ENCODE measurements around the gene ASIC2. TPM values are rescaled to one million over a fixed set of nuclear protein-coding genes. Genes with fewer than 3 reads are reported as not detected.

ASIC2 gene
- total and polyA plus RNA-seq, 2 donors (not counting 1 experiment from before 2014, with no cell fraction given): not detected

DNA sequence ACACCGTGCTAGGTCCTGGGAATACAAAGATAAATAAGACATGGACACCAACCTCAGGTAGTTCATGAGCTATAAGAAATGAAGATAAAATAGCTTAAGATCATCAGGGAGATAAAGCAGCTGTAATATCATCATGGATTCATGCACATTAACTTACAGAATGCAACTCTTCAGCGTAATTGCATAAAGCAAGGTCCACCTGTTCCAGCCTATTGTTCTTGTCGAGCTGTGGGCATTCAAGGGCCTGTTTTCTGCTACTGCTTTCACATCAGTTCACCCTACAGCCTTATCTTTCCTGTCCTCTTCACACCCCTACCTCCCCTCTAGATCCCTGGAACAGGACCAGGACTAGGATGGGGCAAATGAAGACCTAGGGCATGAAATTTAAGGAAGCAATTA lies 167.5 kb downstream of the ASIC2 start:
- Histone ChIP-seq H3K4me2 (replicated peaks; ENCODE audit: low read depth, low read length, poor library complexity, severe bottlenecking) (no peak overlapping the region), H3K27me3 (replicated peaks in 1 of 4; ENCODE audit: control extremely low read depth in 1 of 4, control insufficient read depth in 3 of 4, insufficient read depth in 4 of 4, low read length in 3 of 4) (no peaks in the 10 kb centered on the region), H3K27ac (ENCODE audit: low read length in 2 of 2) (no peak overlapping the region), H3K4me1 (ENCODE audit: control insufficient read depth in 2 of 2, insufficient read depth in 2 of 2, low read length in 2 of 2) (no peaks in the 10 kb centered on the region), H2AFZ (ENCODE audit: insufficient read depth, low read depth, low read length, poor library complexity, severe bottlenecking) (no peak overlapping the region), H3K79me2 (ENCODE audit: control insufficient read depth, insufficient read depth, low read length) (no peaks in the 10 kb centered on the region), H3K9me3 (ENCODE audit: control extremely low read depth in 1 of 3, control insufficient read depth in 2 of 3, insufficient read depth in 1 of 3, low read length in 2 of 3) (peaks cover 0 to 4% (median 0%) of the 10 kb centered on the region in 3 donors), H3K36me3 (replicated peaks in 1 of 2; ENCODE audit: control extremely low read depth in 1 of 2, control insufficient read depth in 1 of 2, extremely low read depth in 1 of 2, insufficient read depth in 2 of 2, low read length in 1 of 2) (no peaks in the 10 kb centered on the region), H4K20me1 (ENCODE audit: control insufficient read depth, insufficient read depth, low read length, poor library complexity, severe bottlenecking) (no peaks in the 10 kb centered on the region), H3K9ac (ENCODE audit: low read length) (no peak overlapping the region), H3K4me3 (ENCODE audit: control extremely low read depth in 1 of 5, extremely low read depth in 1 of 5, insufficient read depth in 1 of 5, low read depth in 2 of 5, low read length in 4 of 5) (no peak overlapping the region)
- ATAC-seq (ENCODE audit: low read depth) (no peak), DNase-seq (no peak)
- WGBS (ENCODE audit: insufficient coverage): 80% methylated on average over 1 of the region's 3 CpGs
- ChIA-PET CTCF (no interaction called here), POLR2A (no interaction called here)
- Mint-ChIP-seq H3K4me3 (no peak overlapping the region), H3K9me3 (ENCODE audit: insufficient read depth) (no peaks in the 10 kb centered on the region), H3K4me1 (no peaks in the 10 kb centered on the region), H3K27ac (no peak overlapping the region), H3K27me3 (peaks cover 44% of the 10 kb centered on the region)
- TF ChIP-seq, protein P1, sequence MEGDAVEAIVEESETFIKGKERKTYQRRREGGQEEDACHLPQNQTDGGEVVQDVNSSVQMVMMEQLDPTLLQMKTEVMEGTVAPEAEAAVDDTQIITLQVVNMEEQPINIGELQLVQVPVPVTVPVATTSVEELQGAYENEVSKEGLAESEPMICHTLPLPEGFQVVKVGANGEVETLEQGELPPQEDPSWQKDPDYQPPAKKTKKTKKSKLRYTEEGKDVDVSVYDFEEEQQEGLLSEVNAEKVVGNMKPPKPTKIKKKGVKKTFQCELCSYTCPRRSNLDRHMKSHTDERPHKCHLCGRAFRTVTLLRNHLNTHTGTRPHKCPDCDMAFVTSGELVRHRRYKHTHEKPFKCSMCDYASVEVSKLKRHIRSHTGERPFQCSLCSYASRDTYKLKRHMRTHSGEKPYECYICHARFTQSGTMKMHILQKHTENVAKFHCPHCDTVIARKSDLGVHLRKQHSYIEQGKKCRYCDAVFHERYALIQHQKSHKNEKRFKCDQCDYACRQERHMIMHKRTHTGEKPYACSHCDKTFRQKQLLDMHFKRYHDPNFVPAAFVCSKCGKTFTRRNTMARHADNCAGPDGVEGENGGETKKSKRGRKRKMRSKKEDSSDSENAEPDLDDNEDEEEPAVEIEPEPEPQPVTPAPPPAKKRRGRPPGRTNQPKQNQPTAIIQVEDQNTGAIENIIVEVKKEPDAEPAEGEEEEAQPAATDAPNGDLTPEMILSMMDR (IDR thresholded peaks at IDR 0.05): no peak
- no peak for TF ChIP-seq EZH2 (IDR thresholded peaks at IDR 0.05; ENCODE audit: borderline replicate concordance, insufficient read depth, low read depth, low read length, poor library complexity, severe bottlenecking)
- intact Hi-C loops (cut with micrococcal nuclease): no loop called here

DNA sequence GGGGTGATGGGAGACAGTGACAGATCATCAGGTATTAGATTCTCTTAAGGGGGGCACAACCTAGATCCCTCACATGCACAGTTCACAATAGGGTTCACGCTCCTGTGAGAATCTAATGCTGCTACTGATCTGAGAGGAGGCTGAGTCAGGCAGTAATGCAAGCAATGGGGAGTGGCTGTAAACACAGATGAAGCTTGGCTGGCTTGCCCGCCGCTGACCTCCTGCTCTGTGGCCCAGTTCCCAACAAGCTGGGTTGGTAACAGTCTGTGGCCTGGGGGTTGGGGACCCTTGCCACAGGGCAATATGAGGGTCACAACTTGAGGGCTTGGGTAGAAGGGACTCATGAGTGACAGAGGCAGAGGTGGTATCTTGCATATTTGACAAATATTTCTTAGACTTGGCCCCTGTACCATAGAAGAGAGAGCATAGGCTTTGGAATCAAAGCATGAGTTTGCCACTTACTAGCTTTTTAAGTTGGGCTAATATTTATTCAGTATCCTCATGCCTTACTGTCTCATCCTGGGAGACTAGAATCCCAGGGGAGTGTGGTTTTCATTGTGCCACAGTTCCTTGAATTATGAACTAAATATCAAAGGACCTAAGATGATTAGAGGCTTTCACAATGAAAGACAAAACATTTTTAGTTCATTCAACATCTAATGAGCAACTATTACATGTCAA lies 168.1 kb downstream of the ASIC2 start:
- Histone ChIP-seq H4K20me1 (ENCODE audit: control insufficient read depth, insufficient read depth, low read length, poor library complexity, severe bottlenecking) (no peaks in the 10 kb centered on the region), H3K4me3 (ENCODE audit: control extremely low read depth in 1 of 5, extremely low read depth in 1 of 5, insufficient read depth in 1 of 5, low read depth in 2 of 5, low read length in 4 of 5) (no peak overlapping the region), H3K4me2 (replicated peaks; ENCODE audit: low read depth, low read length, poor library complexity, severe bottlenecking) (no peak overlapping the region), H3K27me3 (replicated peaks in 1 of 4; ENCODE audit: control extremely low read depth in 1 of 4, control insufficient read depth in 3 of 4, insufficient read depth in 4 of 4, low read length in 3 of 4) (no peaks in the 10 kb centered on the region), H3K36me3 (replicated peaks in 1 of 2; ENCODE audit: control extremely low read depth in 1 of 2, control insufficient read depth in 1 of 2, extremely low read depth in 1 of 2, insufficient read depth in 2 of 2, low read length in 1 of 2) (no peaks in the 10 kb centered on the region), H3K79me2 (ENCODE audit: control insufficient read depth, insufficient read depth, low read length) (no peaks in the 10 kb centered on the region), H3K9ac (ENCODE audit: low read length) (no peak overlapping the region), H3K9me3 (ENCODE audit: control extremely low read depth in 1 of 3, control insufficient read depth in 2 of 3, insufficient read depth in 1 of 3, low read length in 2 of 3) (peaks cover 0 to 4% (median 0%) of the 10 kb centered on the region in 3 donors), H3K27ac (ENCODE audit: low read length in 2 of 2) (no peak overlapping the region), H2AFZ (ENCODE audit: insufficient read depth, low read depth, low read length, poor library complexity, severe bottlenecking) (no peak overlapping the region), H3K4me1 (ENCODE audit: control insufficient read depth in 2 of 2, insufficient read depth in 2 of 2, low read length in 2 of 2) (no peaks in the 10 kb centered on the region)
- H3K4me3 Mint-ChIP-seq: no peak overlapping the region
- no peaks in the 10 kb centered on the region for H3K4me1 Mint-ChIP-seq
- CTCF ChIA-PET: no interaction called here
- intact Hi-C loops (cut with micrococcal nuclease): no loop called here
- no peak for ATAC-seq (ENCODE audit: low read depth)
- peaks cover 38% of the 10 kb centered on the region for H3K27me3 Mint-ChIP-seq
- WGBS (ENCODE audit: insufficient coverage): 88% methylated on average over 2 of the region's 3 CpGs
- H3K27ac Mint-ChIP-seq: no peak overlapping the region
- no peak for TF ChIP-seq EZH2 (IDR thresholded peaks at IDR 0.05; ENCODE audit: borderline replicate concordance, insufficient read depth, low read depth, low read length, poor library complexity, severe bottlenecking)
- TF ChIP-seq, protein P1 (IDR thresholded peaks at IDR 0.05): no peak
- no peaks in the 10 kb centered on the region for H3K9me3 Mint-ChIP-seq (ENCODE audit: insufficient read depth)
- POLR2A ChIA-PET: no interaction called here
- DNase-seq: no peak
